Amygdala (tissue), 56 donors: Measurements from ENCODE around the gene ZNF133.
"Not testable (repeated sequence)": the region's sequence is repeated elsewhere in the genome, so short reads cannot be mapped to it uniquely, and the experiment has no call there.

ENCODE experiments used
- DNase-seq, 56 donors: peaks; one replicate each; lab custom pipeline; 2025; lab: John Stamatoyannopoulos, UW

ZNF133 gene

GRCh38 chr20:18279242-18279641 lies 9.1 kb upstream of the ZNF133 start:
- DNase-seq = no peak

GRCh38 chr20:18284805-18285533 lies 3.4 kb upstream of the ZNF133 start:
- no peak for DNase-seq

GRCh38 chr20:18287546-18287914 lies 797 bp upstream of the ZNF133 start:
- DNase-seq = peak in 5 of 56 donors; percentile 30 to 57 (median 45)

- peak in 2 of 56 donors; percentile 39 to 50 for DNase-seq
Observed at GRCh38 chr20:18288749-18289267, 481 bp downstream of the ZNF133 start.

GRCh38 chr20:18289306-18289705 lies 979 bp downstream of the ZNF133 start:
- DNase-seq = no peak

- no peak for DNase-seq
Observed at GRCh38 chr20:18299364-18299763, 11.0 kb downstream of the ZNF133 start.

- DNase-seq = no peak
Observed at GRCh38 chr20:18304618-18305017, 16.3 kb downstream of the ZNF133 start.

- DNase-seq = no peak
Observed at GRCh38 chr20:18307301-18307700, 19.0 kb downstream of the ZNF133 start.

GRCh38 chr20:18310051-18310450 lies 21.7 kb downstream of the ZNF133 start:
- no peak for DNase-seq

- DNase-seq = no peak
Observed at GRCh38 chr20:18310592-18310991, 22.3 kb downstream of the ZNF133 start.

- DNase-seq = no peak
Observed at GRCh38 chr20:18312723-18313122, 24.4 kb downstream of the ZNF133 start.

GRCh38 chr20:18313411-18313810 lies 25.1 kb downstream of the ZNF133 start:
- DNase-seq = no peak

GRCh38 chr20:18314786-18315406 lies 26.6 kb downstream of the ZNF133 start:
- DNase-seq = no peak

- DNase-seq = no peak
Observed at GRCh38 chr20:18316166-18316565, 27.8 kb downstream of the ZNF133 start.

GRCh38 chr20:18321316-18321715 lies 33.0 kb downstream of the ZNF133 start:
- DNase-seq = no peak

- DNase-seq = no peak
Observed at GRCh38 chr20:18321976-18322950, 33.9 kb downstream of the ZNF133 start.

GRCh38 chr20:18323705-18324104 lies 35.4 kb downstream of the ZNF133 start:
- DNase-seq = no peak

- no peak for DNase-seq
Observed at GRCh38 chr20:18324596-18325089, 36.3 kb downstream of the ZNF133 start.

- no peak for DNase-seq
Observed at GRCh38 chr20:18326990-18327389, 38.7 kb downstream of the ZNF133 start.

- DNase-seq = no peak
Observed at GRCh38 chr20:18331694-18332093, 43.4 kb downstream of the ZNF133 start.

- not testable (repeated sequence) for DNase-seq
Observed at GRCh38 chr20:18349749-18350148, 61.4 kb downstream of the ZNF133 start.
